ENCODE results near the gene C1orf167.

DNA sequence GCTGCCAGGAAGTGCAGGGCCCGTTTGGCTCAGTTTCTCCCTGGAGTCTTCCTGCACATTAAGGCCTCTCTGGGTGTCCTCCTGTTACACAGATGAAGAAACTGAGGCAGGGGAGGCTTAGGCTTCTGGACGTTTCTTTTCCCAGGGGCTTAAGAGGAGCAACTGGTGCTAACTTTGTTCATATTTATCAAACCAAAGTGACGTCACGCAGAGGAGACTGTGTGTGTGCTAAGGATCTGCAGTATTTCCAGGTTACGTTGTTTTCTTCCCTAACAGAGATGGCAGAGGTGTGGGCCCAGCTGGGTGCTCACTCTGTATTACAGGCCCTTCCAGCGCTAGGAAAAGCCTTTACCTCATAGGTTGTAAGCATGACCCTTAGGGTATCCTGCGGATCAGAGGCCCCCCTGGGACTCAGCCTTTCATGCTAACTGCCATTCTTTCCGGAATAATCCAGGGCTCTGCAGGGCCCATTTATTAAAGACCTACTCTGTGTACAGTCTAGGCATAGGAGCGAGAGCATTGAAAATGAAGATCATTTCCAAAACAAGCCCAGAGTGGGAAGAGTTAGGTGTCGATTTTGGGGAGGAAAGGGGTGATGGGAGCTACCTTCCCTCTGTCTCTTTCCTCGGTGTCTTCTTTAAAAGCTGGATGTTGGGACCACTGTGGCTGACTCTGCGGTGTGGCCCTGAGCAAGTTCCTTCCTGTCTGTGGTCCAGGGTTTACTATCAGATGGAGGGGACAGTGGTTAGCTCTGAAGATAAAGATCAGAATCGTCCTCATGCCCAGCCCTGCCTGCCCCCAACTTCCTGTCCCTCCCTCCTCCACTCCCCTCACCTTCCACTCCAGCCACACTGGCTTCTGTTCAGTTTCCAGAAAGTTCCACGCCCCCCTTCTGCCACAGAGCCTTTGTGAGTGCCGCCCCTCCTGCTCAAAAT, 21.5 kb upstream of the C1orf167 start:
- TF ChIP-seq, protein P1, sequence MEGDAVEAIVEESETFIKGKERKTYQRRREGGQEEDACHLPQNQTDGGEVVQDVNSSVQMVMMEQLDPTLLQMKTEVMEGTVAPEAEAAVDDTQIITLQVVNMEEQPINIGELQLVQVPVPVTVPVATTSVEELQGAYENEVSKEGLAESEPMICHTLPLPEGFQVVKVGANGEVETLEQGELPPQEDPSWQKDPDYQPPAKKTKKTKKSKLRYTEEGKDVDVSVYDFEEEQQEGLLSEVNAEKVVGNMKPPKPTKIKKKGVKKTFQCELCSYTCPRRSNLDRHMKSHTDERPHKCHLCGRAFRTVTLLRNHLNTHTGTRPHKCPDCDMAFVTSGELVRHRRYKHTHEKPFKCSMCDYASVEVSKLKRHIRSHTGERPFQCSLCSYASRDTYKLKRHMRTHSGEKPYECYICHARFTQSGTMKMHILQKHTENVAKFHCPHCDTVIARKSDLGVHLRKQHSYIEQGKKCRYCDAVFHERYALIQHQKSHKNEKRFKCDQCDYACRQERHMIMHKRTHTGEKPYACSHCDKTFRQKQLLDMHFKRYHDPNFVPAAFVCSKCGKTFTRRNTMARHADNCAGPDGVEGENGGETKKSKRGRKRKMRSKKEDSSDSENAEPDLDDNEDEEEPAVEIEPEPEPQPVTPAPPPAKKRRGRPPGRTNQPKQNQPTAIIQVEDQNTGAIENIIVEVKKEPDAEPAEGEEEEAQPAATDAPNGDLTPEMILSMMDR (conservative IDR thresholded peaks at IDR 0.05; ENCODE audit: low read depth, low read length): no peak
- no peak for TF ChIP-seq EZH2 (IDR thresholded peaks at IDR 0.05; ENCODE audit: low read length, unreplicated experiment)

All from PC-3 (cell line).